ENCODE data around the gene MYLK.
"Not testable (repeated sequence)": the region's sequence is repeated elsewhere in the genome, so short reads cannot be mapped to it uniquely, and the experiment has no call there.

The MYLK gene

DNA sequence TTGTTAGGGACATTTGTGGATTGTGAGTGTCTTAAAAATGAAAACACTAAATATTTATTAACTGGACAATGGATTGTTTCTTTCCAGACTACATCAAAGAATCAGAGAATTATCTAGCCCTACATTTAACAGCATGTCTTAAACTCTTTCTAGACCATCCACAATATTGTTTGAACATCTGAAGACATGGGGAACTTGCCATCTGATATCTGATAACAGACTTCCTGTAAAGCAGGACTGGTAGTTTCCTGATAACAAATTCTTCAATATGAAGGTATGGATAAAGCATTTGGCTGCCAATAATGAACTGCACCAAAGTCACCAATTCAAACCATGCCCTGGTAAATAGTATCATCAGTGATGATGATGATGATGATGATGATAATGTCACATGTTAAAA lies 273.1 kb downstream of the MYLK start:
- DNase-seq (ENCODE audit: low read depth) = no peak
- no peak overlapping the region for H3K4me3 ChIP-seq (ENCODE audit: low read length)
- TF ChIP-seq CTCF (conservative IDR thresholded peaks at IDR 0.05; ENCODE audit: low read length) = no peak

DNA sequence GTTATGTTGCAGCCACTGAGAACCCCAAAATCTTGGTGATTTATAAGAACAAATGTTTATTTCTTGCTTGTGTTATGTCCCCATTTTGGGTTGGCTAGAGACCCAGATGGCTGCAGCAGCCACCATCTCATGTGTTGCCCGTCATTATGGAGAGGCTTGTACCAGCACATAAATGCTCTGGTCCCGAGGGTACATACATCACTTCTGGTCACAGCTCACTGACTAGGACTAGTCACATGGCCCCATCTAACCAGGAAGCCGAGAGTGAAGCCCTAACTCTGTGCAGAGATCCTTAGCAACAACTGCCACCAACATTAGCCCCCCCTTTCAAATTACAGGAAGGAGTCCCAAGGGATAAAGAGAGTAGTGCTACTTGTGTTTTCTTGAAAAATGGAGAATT lies 273.8 kb downstream of the MYLK start:
- H3K4me3 ChIP-seq (ENCODE audit: low read length) = no peak overlapping the region
- no peak for DNase-seq (ENCODE audit: low read depth)
- no peak for TF ChIP-seq CTCF (conservative IDR thresholded peaks at IDR 0.05; ENCODE audit: low read length)

DNA sequence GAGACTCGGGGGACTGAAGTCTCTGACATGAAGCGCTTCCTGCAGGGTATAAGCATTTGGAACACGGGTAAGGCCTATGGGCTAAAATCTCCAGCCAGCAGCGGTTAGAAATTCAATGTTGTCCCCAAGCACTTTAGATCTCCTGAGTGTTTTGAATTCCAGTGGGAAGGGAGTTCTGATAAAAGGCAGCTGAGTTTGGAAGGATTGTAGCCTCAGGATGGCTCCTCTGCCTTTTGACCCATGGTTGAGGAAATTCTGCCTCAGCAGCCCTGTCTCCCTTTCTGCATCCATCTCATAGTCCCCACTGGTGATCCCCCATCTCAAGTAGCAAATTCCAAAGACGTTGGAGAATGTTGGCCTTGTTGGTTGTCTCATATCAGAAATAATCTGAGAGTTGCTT lies 275.1 kb downstream of the MYLK start:
- TF ChIP-seq CTCF (conservative IDR thresholded peaks at IDR 0.05; ENCODE audit: low read length) = no peak
- no peak overlapping the region for H3K4me3 ChIP-seq (ENCODE audit: low read length)
- DNase-seq (ENCODE audit: low read depth) = no peak

GRCh38 chr3:123608263-123608937 lies 275.7 kb downstream of the MYLK start:
- no peak for TF ChIP-seq CTCF (conservative IDR thresholded peaks at IDR 0.05; ENCODE audit: low read length)
- no peak overlapping the region for H3K4me3 ChIP-seq (ENCODE audit: low read length)

GRCh38 chr3:123606527-123606926 lies 277.6 kb downstream of the MYLK start:
- TF ChIP-seq CTCF (conservative IDR thresholded peaks at IDR 0.05; ENCODE audit: low read length) = no peak
- no peak for DNase-seq (ENCODE audit: low read depth)
- no peak overlapping the region for H3K4me3 ChIP-seq (ENCODE audit: low read length)

More at GRCh38 chr3:123608263-123608937, 275.7 kb downstream of the MYLK start:
- DNase-seq (ENCODE audit: low read depth) = no peak

GRCh38 chr3:123605789-123606234 lies 278.3 kb downstream of the MYLK start:
- peak; percentile 17 for DNase-seq (ENCODE audit: low read depth)
- no peak overlapping the region for H3K4me3 ChIP-seq (ENCODE audit: low read length)
- TF ChIP-seq CTCF (conservative IDR thresholded peaks at IDR 0.05; ENCODE audit: low read length) = no peak

- not testable (repeated sequence) for DNase-seq (ENCODE audit: low read depth); H3K4me3 ChIP-seq (ENCODE audit: low read length)
Measured at GRCh38 chr3:123603153-123603552, 281.0 kb downstream of the MYLK start.

Data from AG10803 (cell line).